Mesodermal cell (in vitro differentiated cells): ENCODE data around the gene HGF.

Experiments used
- H3K27ac ChIP-seq: 2 replicates; pipeline ENCODE4 v1.7.0; 2013; ENCODE audit warnings: mild to moderate bottlenecking, low read depth, low read length, moderate library complexity; ENCODE audit not compliant: severe bottlenecking
- H3K36me3 ChIP-seq: 2 replicates; pipeline ENCODE4 v1.7.1; 2013; ENCODE audit warnings: mild to moderate bottlenecking, low read length, moderate library complexity; ENCODE audit not compliant: control insufficient read depth, insufficient read depth
- H3K4me1 ChIP-seq: one replicate; pipeline ENCODE4 v1.7.1; 2013; ENCODE audit warnings: mild to moderate bottlenecking, low read length; ENCODE audit not compliant: insufficient read depth, control insufficient read depth, poor library complexity, severe bottlenecking
- H3K4me3 ChIP-seq: 2 replicates; pipeline ENCODE4 v1.7.0; 2013; ENCODE audit warnings: low read length, control low read depth, mild to moderate bottlenecking; ENCODE audit not compliant: insufficient read depth, poor library complexity, severe bottlenecking; ENCODE audit errors: extremely low read depth
- H3K9me3 ChIP-seq: 2 replicates; pipeline ENCODE4 v1.7.1; 2013; ENCODE audit warnings: mild to moderate bottlenecking, low read length, moderate library complexity; ENCODE audit not compliant: control insufficient read depth
- WGBS, 2 experiments: methylation state at CpG; one replicate each; pipeline ENCODE4 v1.1.5; 2013; ENCODE audit warnings: missing lambda C conversion rate in 2 of 2; ENCODE audit not compliant: insufficient coverage in 2 of 2; 5-methylcytosine and 5-hydroxymethylcytosine counted together

The HGF gene

DNA sequence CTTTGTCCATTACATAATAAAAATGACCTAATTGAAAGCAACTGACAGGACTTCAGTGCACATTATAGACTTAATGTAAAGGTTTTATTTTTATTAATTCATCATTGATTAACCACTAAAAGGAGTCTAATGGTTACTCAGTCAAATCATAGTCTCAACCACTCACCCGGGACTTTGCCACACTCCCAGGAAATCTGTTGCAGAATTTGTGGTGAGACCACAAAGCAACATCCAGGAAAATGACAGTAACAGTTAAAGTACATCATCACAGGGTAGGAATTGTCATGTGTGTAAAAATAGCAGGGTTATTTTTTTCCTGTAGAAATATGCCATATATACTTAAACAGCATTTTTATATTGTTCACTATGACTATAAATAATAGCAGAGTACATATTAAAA is 6.3 kb upstream of the HGF start:
- peaks cover 5% of the 10 kb centered on the region for H3K4me1 ChIP-seq
- H3K4me3 ChIP-seq = no peak overlapping the region
- WGBS, 2 experiments = no CpG with 5 or more reads among the region's 1 CpG
- no peaks in the 10 kb centered on the region for H3K36me3 ChIP-seq
- no peaks in the 10 kb centered on the region for H3K9me3 ChIP-seq
- no peak overlapping the region for H3K27ac ChIP-seq

DNA sequence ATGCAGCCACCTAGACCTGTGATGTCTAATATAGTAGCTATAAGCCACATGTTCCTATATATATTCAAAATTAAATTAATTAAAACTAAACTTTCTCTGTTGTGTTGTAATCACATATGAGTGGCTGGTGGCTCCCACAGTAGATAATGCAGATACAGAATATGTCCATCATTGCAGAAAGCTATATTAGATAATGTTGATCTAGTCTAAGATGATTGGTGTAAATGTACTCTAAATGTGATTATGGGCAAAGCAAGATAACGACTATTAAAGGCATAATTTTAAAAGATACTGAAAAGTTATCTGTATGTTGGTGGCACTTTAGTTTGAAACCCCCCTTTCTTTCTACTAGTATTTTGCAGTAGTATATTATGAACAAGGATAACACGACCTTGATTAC is 5.7 kb upstream of the HGF start:
- Histone ChIP-seq H3K36me3 (no peaks in the 10 kb centered on the region), H3K27ac (no peak overlapping the region), H3K4me3 (no peak overlapping the region), H3K4me1 (no peaks in the 10 kb centered on the region), H3K9me3 (no peaks in the 10 kb centered on the region)
- WGBS, 2 experiments = no CpG with 5 or more reads among the region's 2 CpGs

DNA sequence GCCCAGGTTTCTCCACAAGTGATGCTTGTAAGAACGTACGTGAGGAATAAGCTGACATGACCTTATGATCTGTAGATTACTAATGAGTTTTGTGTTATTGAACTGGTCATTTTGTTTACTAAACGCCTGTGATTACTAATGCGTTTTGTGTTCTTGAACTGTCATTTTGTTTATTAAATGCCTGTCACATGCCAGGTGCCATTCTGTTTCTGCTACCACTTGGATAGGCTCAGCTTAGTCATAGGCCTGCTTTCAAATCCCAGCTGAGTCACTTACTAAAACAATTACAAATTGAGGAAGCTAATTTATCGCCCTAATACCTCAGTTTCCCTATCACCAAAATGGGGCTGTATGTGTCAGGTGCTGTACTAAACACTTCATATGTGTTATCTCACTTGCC is 4.7 kb upstream of the HGF start:
- Histone ChIP-seq H3K27ac (no peak overlapping the region), H3K9me3 (no peaks in the 10 kb centered on the region), H3K4me3 (no peak overlapping the region), H3K4me1 (no peaks in the 10 kb centered on the region), H3K36me3 (no peaks in the 10 kb centered on the region)
- 87 to 96% methylated on average over 3 to 4 of the region's 5 CpGs for WGBS, 2 experiments

DNA sequence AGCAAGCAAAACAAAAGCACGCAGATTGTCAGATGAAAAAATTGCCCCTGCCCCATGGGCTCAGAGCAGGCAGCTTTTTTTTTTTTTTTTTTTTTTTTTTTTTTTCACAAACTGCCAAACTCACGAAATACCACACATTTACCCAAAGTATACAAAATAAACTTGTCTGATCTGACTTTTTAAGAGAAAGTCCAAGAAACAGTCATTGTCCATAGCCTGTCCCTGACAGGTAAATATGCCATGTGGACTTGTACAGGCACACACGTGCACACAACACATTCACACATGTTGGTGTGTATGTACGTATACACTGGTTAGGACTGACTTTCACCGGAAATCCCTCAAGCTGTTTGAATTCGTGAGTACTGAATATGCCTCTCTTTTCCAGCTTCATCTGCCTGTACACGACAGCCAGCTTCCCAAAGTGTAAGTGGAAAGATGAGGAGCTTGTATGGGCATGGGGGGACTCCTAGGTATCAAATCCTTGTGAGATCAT is 929 bp upstream of the HGF start:
- Histone ChIP-seq H3K9me3 (no peaks in the 10 kb centered on the region), H3K36me3 (no peaks in the 10 kb centered on the region), H3K27ac (no peak overlapping the region), H3K4me1 (no peaks in the 10 kb centered on the region), H3K4me3 (no peak overlapping the region)
- 90 to 94% methylated on average over 3 to 5 of the region's 7 CpGs for WGBS, 2 experiments

DNA sequence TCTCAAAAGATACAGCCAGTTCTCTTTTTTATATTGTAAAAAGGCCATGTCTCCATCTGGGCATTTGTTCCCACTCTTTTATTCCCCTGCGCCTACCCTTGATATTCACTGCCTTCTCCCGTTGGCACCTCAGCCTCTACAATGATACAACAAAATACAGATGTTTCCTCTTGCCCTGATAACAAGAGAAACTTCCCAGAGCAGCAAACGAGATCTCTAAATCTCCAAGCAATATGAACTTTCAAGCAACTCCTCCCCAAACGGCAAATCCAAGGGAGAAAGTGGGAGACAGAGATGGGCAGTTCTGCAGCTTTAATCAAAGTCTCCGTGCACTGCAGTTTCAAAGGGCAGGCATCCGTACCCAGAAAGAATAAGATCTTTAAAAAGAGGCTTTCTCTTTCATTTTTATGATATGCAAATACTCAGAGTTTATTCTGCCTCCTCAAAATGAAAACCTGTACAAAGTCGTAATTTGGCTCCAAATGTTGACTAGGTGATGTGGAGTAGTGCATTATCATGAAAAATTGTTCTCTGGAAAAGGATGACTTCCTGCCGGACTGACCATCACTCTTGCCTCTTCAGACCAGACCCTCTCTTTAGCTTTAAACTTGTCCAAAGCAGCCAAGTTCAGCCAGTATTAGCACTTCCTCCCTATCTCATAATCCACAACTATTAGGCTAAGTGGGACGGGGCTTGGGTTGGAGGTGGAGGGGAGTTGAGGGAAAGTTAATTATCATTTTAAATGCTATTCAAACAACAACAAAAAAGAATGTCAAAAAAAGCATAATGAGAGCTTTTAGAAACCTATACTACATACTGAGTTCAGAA is 682 bp downstream of the HGF start:
- H3K4me1 ChIP-seq = no peaks in the 10 kb centered on the region
- 70 to 85% methylated on average over 3 of the region's 9 CpGs for WGBS, 2 experiments
- H3K36me3 ChIP-seq = no peaks in the 10 kb centered on the region
- H3K27ac ChIP-seq = no peak overlapping the region
- no peak overlapping the region for H3K4me3 ChIP-seq
- H3K9me3 ChIP-seq = no peaks in the 10 kb centered on the region

DNA sequence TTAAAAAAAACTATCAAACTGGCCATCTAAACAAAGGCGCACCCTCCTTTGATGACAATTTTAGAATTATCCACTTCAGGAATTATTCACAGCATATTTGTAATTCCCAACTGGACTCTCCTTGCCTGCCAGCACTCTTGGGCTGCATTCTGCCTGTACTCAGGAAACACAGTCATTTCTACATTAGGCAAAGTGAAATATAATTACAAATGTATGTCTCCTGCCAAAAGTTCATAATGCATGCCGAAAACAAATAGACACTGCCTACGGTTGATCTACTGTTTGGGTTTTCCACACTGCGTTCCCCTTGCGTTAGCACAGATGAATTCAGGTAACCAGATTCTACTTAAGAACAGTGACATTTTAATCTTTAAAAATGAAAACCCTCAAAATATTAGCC is 1.9 kb downstream of the HGF start:
- WGBS, 2 experiments = 95 to 98% methylated on average over 3 to 5 of the region's 5 CpGs
- Histone ChIP-seq H3K4me3 (no peak overlapping the region), H3K36me3 (no peaks in the 10 kb centered on the region), H3K27ac (no peak overlapping the region), H3K9me3 (no peaks in the 10 kb centered on the region), H3K4me1 (no peaks in the 10 kb centered on the region)

DNA sequence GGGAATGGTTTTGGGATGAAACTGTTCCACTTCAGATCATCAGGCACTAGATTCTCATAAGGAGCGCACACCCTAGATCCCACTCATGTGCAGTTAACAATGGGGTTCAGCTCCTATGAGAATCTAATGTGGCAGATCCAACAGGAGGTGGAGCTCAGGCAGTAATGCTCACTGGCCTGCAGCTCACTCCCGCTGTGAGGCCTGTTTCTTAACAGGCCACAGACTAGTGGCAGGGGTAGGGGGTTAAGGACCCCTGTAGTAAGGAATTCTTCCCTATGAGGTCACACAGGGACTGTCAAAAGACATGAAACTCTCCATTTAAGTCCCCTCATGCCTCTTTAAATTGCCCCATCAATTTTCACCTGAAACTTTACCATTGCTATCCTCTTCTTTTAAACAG is 8.0 kb downstream of the HGF start:
- H3K9me3 ChIP-seq = no peaks in the 10 kb centered on the region
- H3K4me1 ChIP-seq = peaks cover 4% of the 10 kb centered on the region
- no peak overlapping the region for H3K27ac ChIP-seq
- WGBS, 2 experiments = 47% methylated on average over 2 of the region's 2 CpGs; no CpG with 5 or more reads in 1 of the 2 experiments
- H3K4me3 ChIP-seq = no peak overlapping the region
- no peaks in the 10 kb centered on the region for H3K36me3 ChIP-seq

DNA sequence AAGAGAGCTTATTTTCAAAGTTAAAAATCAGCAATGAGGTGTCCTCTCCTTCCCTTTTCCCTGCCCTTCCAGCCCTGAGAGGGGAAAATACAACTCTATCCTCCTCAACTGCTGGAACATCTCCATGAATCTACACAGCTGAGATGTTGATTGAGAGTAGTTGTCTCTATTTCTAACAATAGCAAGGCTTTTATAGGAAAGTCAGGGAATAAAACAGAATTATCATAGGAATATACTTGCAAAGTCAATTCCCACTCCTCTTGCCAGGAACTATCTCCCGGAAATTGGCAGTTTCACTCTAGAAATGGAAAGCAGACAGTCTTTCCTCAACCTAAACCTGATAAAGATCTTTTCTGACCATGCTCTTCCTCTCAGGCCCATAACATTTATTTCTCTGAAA is 8.8 kb downstream of the HGF start:
- H3K4me3 ChIP-seq = no peak overlapping the region
- H3K4me1 ChIP-seq = peaks cover 4% of the 10 kb centered on the region
- H3K9me3 ChIP-seq = no peaks in the 10 kb centered on the region
- no peak overlapping the region for H3K27ac ChIP-seq
- WGBS, 2 experiments = 75 to 80% methylated on average over 1 of the region's 1 CpG
- no peaks in the 10 kb centered on the region for H3K36me3 ChIP-seq

- no CpG with 5 or more reads among the region's 2 CpGs for WGBS, 2 experiments
- H3K9me3 ChIP-seq = no peaks in the 10 kb centered on the region
- H3K4me3 ChIP-seq = no peak overlapping the region
- H3K36me3 ChIP-seq = no peaks in the 10 kb centered on the region
- H3K27ac ChIP-seq = no peak overlapping the region
- H3K4me1 ChIP-seq = no peaks in the 10 kb centered on the region
Measured at GRCh38 chr7:81754918-81755696, 14.7 kb downstream of the HGF start.

GRCh38 chr7:81753392-81753791 is 16.5 kb downstream of the HGF start:
- WGBS, 2 experiments = no CpG with 5 or more reads among the region's 1 CpG
- H3K9me3 ChIP-seq = no peaks in the 10 kb centered on the region
- no peak overlapping the region for H3K4me3 ChIP-seq

DNA sequence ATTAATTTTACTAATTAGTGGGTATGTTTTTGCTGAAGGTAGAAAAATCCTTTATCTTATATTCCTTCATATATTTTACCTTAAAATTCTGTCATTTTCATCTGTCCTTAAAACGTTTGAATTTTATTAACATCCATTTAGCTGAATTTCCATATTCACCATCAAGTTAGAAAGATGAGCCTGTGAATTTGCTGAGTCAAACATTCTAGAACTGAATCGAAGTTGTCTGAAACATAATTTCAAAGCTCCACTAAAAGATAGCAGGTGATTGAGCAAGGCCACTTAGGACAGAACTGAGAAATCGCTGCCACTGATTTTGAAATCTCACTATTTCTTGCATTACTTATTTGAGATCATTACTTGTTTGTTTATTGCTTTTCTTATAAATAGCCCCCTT is 17.5 kb downstream of the HGF start:
- Histone ChIP-seq H3K9me3 (no peaks in the 10 kb centered on the region), H3K36me3 (no peaks in the 10 kb centered on the region), H3K27ac (no peak overlapping the region), H3K4me1 (no peaks in the 10 kb centered on the region), H3K4me3 (no peak overlapping the region)
- WGBS, 2 experiments = 88 to 90% methylated on average over 1 of the region's 3 CpGs

More at GRCh38 chr7:81753392-81753791, 16.5 kb downstream of the HGF start:
- no peaks in the 10 kb centered on the region for H3K4me1 ChIP-seq
- no peak overlapping the region for H3K27ac ChIP-seq
- H3K36me3 ChIP-seq = no peaks in the 10 kb centered on the region
